ENCODE data around the gene LAS1L. TPM values are rescaled to one million over a fixed set of nuclear protein-coding genes. Genes with fewer than 3 reads are reported as not detected.

The LAS1L gene
- total and polyA plus RNA-seq, 4 donors = 8.4 to 15.6 (median 13.9) TPM

DNA sequence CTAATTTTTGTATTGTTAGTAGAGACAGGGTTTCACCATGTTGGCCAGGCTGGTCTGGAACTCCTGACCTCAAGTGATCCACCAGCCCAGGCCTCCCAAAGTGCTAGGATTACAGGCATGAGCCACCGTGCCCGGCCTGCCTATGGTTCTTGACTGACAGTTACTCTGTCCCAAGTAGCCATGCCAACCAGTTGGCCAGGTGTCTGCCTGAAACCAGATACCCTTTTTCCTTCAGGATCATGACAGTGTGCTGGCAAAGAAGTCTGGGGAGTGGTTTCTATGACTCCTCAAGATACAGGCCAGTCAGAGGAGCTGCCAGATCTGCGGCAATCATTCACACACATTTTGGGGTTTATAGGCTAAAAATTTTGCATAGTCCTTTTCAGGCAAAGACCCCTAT, 1.7 kb upstream of the LAS1L start:
- TF ChIP-seq TAF1 (conservative IDR thresholded peaks at IDR 0.05) (no peak), ATF3 (IDR thresholded peaks at IDR 0.05) (no peak), EGR1 (IDR thresholded peaks at IDR 0.05; ENCODE audit: low read depth in 2 of 2) (no peak), HNF4A (conservative IDR thresholded peaks at IDR 0.05) (no peak), RXRA (IDR thresholded peaks at IDR 0.05) (no peak), NR2F2 (IDR thresholded peaks at IDR 0.05) (no peak), GABPA (IDR thresholded peaks at IDR 0.05 in 1 of 2, conservative IDR thresholded peaks at IDR 0.05 in 1 of 2) (no peak), FOXA2 (IDR thresholded peaks at IDR 0.05) (no peak), FOXA1 (IDR thresholded peaks at IDR 0.05) (no peak), SP1 (IDR thresholded peaks at IDR 0.05) (no peak), RAD21 (IDR thresholded peaks at IDR 0.05) (no peak), JUND (IDR thresholded peaks at IDR 0.05) (no peak), HNF4G (IDR thresholded peaks at IDR 0.05) (no peak), ZBTB33 (IDR thresholded peaks at IDR 0.05) (no peak), YY1 (IDR thresholded peaks at IDR 0.05) (no peak)
- TF ChIP-seq, protein P1, sequence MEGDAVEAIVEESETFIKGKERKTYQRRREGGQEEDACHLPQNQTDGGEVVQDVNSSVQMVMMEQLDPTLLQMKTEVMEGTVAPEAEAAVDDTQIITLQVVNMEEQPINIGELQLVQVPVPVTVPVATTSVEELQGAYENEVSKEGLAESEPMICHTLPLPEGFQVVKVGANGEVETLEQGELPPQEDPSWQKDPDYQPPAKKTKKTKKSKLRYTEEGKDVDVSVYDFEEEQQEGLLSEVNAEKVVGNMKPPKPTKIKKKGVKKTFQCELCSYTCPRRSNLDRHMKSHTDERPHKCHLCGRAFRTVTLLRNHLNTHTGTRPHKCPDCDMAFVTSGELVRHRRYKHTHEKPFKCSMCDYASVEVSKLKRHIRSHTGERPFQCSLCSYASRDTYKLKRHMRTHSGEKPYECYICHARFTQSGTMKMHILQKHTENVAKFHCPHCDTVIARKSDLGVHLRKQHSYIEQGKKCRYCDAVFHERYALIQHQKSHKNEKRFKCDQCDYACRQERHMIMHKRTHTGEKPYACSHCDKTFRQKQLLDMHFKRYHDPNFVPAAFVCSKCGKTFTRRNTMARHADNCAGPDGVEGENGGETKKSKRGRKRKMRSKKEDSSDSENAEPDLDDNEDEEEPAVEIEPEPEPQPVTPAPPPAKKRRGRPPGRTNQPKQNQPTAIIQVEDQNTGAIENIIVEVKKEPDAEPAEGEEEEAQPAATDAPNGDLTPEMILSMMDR (IDR thresholded peaks at IDR 0.05; ENCODE audit: low read depth, low read length, missing input control) = no peak
- TF ChIP-seq, protein P2, sequence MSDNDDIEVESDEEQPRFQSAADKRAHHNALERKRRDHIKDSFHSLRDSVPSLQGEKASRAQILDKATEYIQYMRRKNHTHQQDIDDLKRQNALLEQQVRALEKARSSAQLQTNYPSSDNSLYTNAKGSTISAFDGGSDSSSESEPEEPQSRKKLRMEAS (IDR thresholded peaks at IDR 0.05) = no peak
- TF ChIP-seq, protein P3, sequence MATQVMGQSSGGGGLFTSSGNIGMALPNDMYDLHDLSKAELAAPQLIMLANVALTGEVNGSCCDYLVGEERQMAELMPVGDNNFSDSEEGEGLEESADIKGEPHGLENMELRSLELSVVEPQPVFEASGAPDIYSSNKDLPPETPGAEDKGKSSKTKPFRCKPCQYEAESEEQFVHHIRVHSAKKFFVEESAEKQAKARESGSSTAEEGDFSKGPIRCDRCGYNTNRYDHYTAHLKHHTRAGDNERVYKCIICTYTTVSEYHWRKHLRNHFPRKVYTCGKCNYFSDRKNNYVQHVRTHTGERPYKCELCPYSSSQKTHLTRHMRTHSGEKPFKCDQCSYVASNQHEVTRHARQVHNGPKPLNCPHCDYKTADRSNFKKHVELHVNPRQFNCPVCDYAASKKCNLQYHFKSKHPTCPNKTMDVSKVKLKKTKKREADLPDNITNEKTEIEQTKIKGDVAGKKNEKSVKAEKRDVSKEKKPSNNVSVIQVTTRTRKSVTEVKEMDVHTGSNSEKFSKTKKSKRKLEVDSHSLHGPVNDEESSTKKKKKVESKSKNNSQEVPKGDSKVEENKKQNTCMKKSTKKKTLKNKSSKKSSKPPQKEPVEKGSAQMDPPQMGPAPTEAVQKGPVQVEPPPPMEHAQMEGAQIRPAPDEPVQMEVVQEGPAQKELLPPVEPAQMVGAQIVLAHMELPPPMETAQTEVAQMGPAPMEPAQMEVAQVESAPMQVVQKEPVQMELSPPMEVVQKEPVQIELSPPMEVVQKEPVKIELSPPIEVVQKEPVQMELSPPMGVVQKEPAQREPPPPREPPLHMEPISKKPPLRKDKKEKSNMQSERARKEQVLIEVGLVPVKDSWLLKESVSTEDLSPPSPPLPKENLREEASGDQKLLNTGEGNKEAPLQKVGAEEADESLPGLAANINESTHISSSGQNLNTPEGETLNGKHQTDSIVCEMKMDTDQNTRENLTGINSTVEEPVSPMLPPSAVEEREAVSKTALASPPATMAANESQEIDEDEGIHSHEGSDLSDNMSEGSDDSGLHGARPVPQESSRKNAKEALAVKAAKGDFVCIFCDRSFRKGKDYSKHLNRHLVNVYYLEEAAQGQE (IDR thresholded peaks at IDR 0.05) = no peak
- DNase-seq (ENCODE audit: low spot score) = no peak
- Histone ChIP-seq H3K27me3 (ENCODE audit: control insufficient read depth in 4 of 4, insufficient read depth in 4 of 4, low read length in 3 of 4) (no peaks in the 10 kb centered on the region), H3K4me1 (ENCODE audit: control insufficient read depth in 4 of 4, insufficient read depth in 4 of 4, low read length in 3 of 4) (peaks cover 1 to 15% (median 12%) of the 10 kb centered on the region in 4 donors), H3K9me3 (ENCODE audit: control insufficient read depth in 4 of 4, low read length in 3 of 4) (no peaks in the 10 kb centered on the region), H3K27ac (ENCODE audit: low read depth in 1 of 2, low read length in 2 of 2) (no peak overlapping the region), H3K4me3 (ENCODE audit: low read depth in 1 of 3, low read length in 3 of 3) (no peak overlapping the region), H3K9ac (ENCODE audit: low read depth in 1 of 2, low read length in 2 of 2) (no peak overlapping the region), H3K36me3 (ENCODE audit: control insufficient read depth in 4 of 4, insufficient read depth in 3 of 4, low read depth in 1 of 4, low read length in 3 of 4) (peaks cover 0 to 5% (median 2%) of the 10 kb centered on the region in 4 donors)
- WGBS = 95% methylated on average over 3 of the region's 3 CpGs
